ENCODE measurements around the gene KCTD2. TPM values are rescaled to one million over a fixed set of nuclear protein-coding genes. Genes with fewer than 3 reads are reported as not detected.

Gene KCTD2
- total and polyA plus RNA-seq, 2 of the 13 experiments (the other 11 are each of a cell fraction or from before 2014, with no cell fraction given), result 28.3 to 32.6 TPM

GRCh38 chr17:75090871-75091854 lies 44.1 kb downstream of the KCTD2 start (continued):
- TF ChIP-seq LCORL (IDR thresholded peaks at IDR 0.05), result no peak
- TF ChIP-seq LCORL (CRISPR knock-in tag; IDR thresholded peaks at IDR 0.05), result peak; percentile 82; the same call in 1 of the 2 replicates
- TF ChIP-seq PITX1 (CRISPR knock-in tag; IDR thresholded peaks at IDR 0.05), result peak; percentile 55; the same call in 1 of the 2 replicates
- TF ChIP-seq ZNF614 (CRISPR knock-in tag; IDR thresholded peaks at IDR 0.05; ENCODE audit: borderline replicate concordance), result no peak
- no peak for TF ChIP-seq TBP (CRISPR knock-in tag; IDR thresholded peaks at IDR 0.05)
- TF ChIP-seq ZNF281 (CRISPR knock-in tag; IDR thresholded peaks at IDR 0.05; ENCODE audit: borderline replicate concordance), result no peak; the same call in 1 of the 2 replicates
- TF ChIP-seq SIN3A (IDR thresholded peaks at IDR 0.05; ENCODE audit: borderline replicate concordance, low read depth, low read length), result peak; percentile 70; the same call in 1 of the 2 replicates
- TF ChIP-seq ZBTB46 (CRISPR knock-in tag; IDR thresholded peaks at IDR 0.05; ENCODE audit: borderline replicate concordance), result peak; percentile 19; the same call in 1 of the 2 replicates
- TF ChIP-seq ZNF776 (CRISPR knock-in tag; IDR thresholded peaks at IDR 0.05), result no peak
- TF ChIP-seq FOXJ3 (CRISPR knock-in tag; IDR thresholded peaks at IDR 0.05; ENCODE audit: borderline replicate concordance), result no peak
- peak; percentile 62 for TF ChIP-seq FOXA3 (CRISPR knock-in tag; IDR thresholded peaks at IDR 0.05)
- TF ChIP-seq ZSCAN21 (CRISPR knock-in tag; IDR thresholded peaks at IDR 0.05; ENCODE audit: borderline replicate concordance), result peak; percentile 61; the same call in 1 of the 2 replicates
- TF ChIP-seq MYPOP (CRISPR knock-in tag; IDR thresholded peaks at IDR 0.05), result 0 out of 2 replicates have a peak, but pooled peaks have one; percentile 49
- TF ChIP-seq MIXL1 (CRISPR knock-in tag; IDR thresholded peaks at IDR 0.05), result peak; percentile 35; the same call in 1 of the 2 replicates
- TF ChIP-seq, protein P1, sequence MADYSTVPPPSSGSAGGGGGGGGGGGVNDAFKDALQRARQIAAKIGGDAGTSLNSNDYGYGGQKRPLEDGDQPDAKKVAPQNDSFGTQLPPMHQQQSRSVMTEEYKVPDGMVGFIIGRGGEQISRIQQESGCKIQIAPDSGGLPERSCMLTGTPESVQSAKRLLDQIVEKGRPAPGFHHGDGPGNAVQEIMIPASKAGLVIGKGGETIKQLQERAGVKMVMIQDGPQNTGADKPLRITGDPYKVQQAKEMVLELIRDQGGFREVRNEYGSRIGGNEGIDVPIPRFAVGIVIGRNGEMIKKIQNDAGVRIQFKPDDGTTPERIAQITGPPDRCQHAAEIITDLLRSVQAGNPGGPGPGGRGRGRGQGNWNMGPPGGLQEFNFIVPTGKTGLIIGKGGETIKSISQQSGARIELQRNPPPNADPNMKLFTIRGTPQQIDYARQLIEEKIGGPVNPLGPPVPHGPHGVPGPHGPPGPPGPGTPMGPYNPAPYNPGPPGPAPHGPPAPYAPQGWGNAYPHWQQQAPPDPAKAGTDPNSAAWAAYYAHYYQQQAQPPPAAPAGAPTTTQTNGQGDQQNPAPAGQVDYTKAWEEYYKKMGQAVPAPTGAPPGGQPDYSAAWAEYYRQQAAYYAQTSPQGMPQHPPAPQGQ (CRISPR knock-in tag; IDR thresholded peaks at IDR 0.05; ENCODE audit: borderline replicate concordance), result no peak
- peak; percentile 73 for TF ChIP-seq FOSL2 (CRISPR knock-in tag; IDR thresholded peaks at IDR 0.05)
- TF ChIP-seq YEATS4 (CRISPR knock-in tag; IDR thresholded peaks at IDR 0.05; ENCODE audit: borderline replicate concordance), result no peak
- TF ChIP-seq IKZF5 (CRISPR knock-in tag; IDR thresholded peaks at IDR 0.05), result peak; percentile 75; the same call in 1 of the 2 replicates
- no peak for TF ChIP-seq KDM5A (IDR thresholded peaks at IDR 0.05; ENCODE audit: borderline replicate concordance, low read length)
- peak; percentile 79 for TF ChIP-seq RCOR2 (CRISPR knock-in tag; IDR thresholded peaks at IDR 0.05)

All from HepG2 (cell line).